HG03103 (cell line): ENCODE results near the gene PCDHGA1.
"Not testable (repeated sequence)": the region's sequence is repeated elsewhere in the genome, so short reads cannot be mapped to it uniquely, and the experiment has no call there.

Experiments
- ATAC-seq: cut with Tn5 transposase; IDR thresholded peaks from one replicate; pipeline ENCODE4 v1.9.1; 2021; ENCODE audit warnings: low read depth; ENCODE audit not compliant: unreplicated experiment

The PCDHGA1 gene

GRCh38 chr5:141330299-141331080, at the start of gene PCDHGA1:
Gene PCDHGA1, plus strand, starts transcription at chr5:141330514.
- no peak for ATAC-seq

GRCh38 chr5:141298376-141298775, 31.9 kb upstream of the PCDHGA1 start:
- no peak for ATAC-seq

- no peak for ATAC-seq
These were observed 26.6 kb upstream of the PCDHGA1 start, which contains the start of gene SLC25A2 for GRCh38 chr5:141303756-141304155. Gene SLC25A2, minus strand, starts transcription at chr5:141304049. Its CDS starts 184 bp downstream, at chr5:141303865.

GRCh38 chr5:141306630-141307029, 23.7 kb upstream of the PCDHGA1 start:
- no peak for ATAC-seq

GRCh38 chr5:141313711-141314110, 16.6 kb upstream of the PCDHGA1 start:
- ATAC-seq: no peak

- ATAC-seq: not testable (repeated sequence)
These were observed 13.4 kb upstream of the PCDHGA1 start for GRCh38 chr5:141316963-141317362.

GRCh38 chr5:141319202-141319601, 11.1 kb upstream of the PCDHGA1 start:
- ATAC-seq: no peak

- ATAC-seq: no peak
These were observed 10.6 kb upstream of the PCDHGA1 start for GRCh38 chr5:141319699-141320098.

GRCh38 chr5:141320225-141321169, 9.8 kb upstream of the PCDHGA1 start, which contains the start of gene TAF7:
Gene TAF7, minus strand, starts transcription at chr5:141320784. Its CDS starts 740 bp downstream, at chr5:141320044.
- peak; percentile 90 for ATAC-seq

- no peak for ATAC-seq
These were observed 8.1 kb upstream of the PCDHGA1 start for GRCh38 chr5:141322261-141322660.

- peak; percentile 89 for ATAC-seq
These were observed 4.0 kb upstream of the PCDHGA1 start for GRCh38 chr5:141326088-141326854.

- no peak for ATAC-seq
These were observed 2.1 kb upstream of the PCDHGA1 start for GRCh38 chr5:141328231-141328630.

GRCh38 chr5:141332571-141332970, 2.3 kb downstream of the PCDHGA1 start:
- not testable (repeated sequence) for ATAC-seq

- no peak for ATAC-seq
These were observed 8.4 kb downstream of the PCDHGA1 start, which contains the start of gene PCDHGA2 for GRCh38 chr5:141338538-141339306. Gene PCDHGA2, plus strand, starts transcription at chr5:141338760.

GRCh38 chr5:141340781-141341354, 10.6 kb downstream of the PCDHGA1 start:
- ATAC-seq: not testable (repeated sequence)

- no peak for ATAC-seq
These were observed 12.5 kb downstream of the PCDHGA1 start for GRCh38 chr5:141342773-141343172.

GRCh38 chr5:141343242-141343952, 13.1 kb downstream of the PCDHGA1 start, which contains the start of gene PCDHGA3:
Gene PCDHGA3, plus strand, starts transcription at chr5:141343829. Its CDS starts 205 bp downstream, at chr5:141344034.
- ATAC-seq: no peak

- ATAC-seq: no peak
These were observed 13.7 kb downstream of the PCDHGA1 start for GRCh38 chr5:141343953-141344463.
